Subcutaneous adipose tissue (tissue), 4 donors: ENCODE results near the gene THSD4. TPM values are rescaled to one million over a fixed set of nuclear protein-coding genes. Genes with fewer than 3 reads are reported as not detected.

Experiments used
- CTCF ChIP-seq: fragments of 450-650 bp; IDR thresholded peaks from one replicate; pipeline ENCODE4 v1.5.1; 2016; ENCODE audit warnings: low read depth, mild to moderate bottlenecking, control low read depth, antibody characterized with exemption, moderate library complexity
- total RNA-seq, 4 donors: library from RNA; depleted of rRNA; stranded (reverse); fragments of >200 nt; gene quantifications; one replicate each; pipeline ENCODE4 v1.1.0, GENCODE V29; 2016

Gene THSD4
- total RNA-seq, 4 donors from 2014 or later = 0.17 to 0.94 (median 0.63) TPM

- TF ChIP-seq CTCF = no peak
These were observed 35.8 kb downstream of the THSD4 start for GRCh38 chr15:71151081-71151480.

DNA sequence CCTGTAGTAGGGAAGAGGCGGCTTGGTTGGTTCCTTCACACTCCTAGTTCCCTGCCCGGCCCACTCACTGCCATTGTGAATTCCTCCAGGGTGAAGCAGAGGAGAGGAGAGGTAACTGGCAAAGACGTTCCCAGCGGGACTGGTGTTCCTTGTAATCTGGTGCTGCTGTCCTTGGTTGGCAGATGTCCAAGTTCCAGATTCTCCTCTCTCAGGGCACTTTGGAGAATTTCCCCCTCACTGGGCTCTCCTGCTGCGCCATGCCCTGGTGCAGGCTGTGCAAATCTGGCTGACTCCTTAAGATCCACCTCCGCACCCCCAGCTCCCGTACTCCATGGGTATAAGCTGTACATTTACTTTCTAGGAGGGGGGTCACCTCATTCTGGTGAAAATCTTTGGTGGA, 37.3 kb downstream of the THSD4 start:
- TF ChIP-seq CTCF = no peak

DNA sequence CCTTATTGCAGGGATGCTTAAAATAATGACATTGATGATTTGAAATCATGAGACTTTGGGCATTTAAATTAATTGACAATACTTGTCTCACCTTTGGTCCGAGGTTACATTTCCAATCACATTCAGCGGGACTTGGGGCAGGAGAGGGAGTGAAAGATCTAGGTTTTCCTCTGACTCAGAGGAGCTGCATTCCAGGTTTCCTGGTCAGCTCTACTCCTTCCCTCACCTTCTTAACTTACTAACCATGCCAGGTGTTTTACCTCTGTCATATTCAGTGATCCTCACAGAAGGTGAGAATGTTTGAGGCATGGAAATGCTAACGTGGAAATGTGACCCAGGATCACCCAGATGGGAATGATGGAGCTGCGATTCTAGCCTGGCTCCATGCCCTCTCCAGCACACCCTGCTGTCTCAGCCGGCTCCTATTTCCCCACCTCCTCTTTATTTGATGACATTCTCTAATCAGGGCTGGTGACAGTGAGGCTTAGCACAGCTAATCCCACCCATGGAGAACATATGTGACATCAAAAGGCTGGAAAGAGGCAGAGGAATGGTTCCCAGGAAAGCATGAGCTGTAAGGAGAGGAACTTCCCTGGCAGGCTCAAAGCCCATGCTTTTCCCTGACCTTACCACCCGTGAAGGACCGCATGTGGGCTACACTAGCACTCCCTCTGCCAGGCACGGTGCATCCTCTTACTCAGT, 38.7 kb downstream of the THSD4 start:
- TF ChIP-seq CTCF = no peak

DNA sequence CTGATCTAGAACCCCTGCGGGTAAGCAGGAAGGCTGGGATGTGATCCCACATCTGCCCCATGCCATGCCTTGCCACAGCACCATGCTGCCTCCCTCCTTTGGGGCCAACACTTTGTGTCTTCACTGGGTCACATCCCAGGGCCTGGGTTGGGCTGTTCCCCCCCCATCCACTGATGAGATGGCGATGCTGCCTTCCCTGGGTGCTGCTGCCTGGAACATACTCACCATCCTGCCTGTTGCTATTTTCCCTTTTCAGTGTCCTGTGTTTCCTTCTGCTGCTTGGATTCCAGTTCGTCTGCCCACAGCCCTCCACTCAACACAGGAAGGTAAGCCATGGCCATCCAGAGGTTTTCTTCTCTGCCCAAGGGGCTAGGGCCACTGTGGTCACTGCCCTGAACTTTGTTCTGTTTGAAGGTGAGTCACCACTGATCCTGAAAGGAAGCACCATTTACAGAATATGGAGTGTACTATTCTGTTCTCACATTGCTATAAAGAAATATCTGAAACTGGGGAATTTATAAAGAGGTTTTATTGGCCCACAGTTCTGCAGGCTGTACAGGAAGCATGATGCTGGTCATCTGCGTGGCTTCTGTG, 39.4 kb downstream of the THSD4 start:
- no peak for TF ChIP-seq CTCF

GRCh38 chr15:71155534-71155933, 40.3 kb downstream of the THSD4 start:
- no peak for TF ChIP-seq CTCF

DNA sequence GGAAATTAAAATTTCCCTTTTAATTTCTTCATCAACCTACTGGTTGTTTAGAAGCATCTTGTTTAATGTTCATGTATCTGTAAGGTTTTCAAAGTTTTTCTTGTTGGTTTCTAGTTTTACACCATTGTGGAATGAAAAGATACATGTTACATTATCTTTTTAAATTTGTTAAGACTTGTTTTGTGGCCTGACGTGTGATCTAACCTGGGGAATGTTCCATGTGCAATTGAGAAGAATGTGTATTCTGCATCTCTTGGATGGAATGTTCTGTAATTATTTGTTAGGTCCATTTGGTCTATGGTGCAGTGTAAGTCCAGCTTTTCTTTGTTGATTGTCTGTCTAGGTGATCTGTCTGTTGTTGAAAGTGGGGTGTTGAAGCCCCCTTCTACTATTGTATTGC, 45.7 kb downstream of the THSD4 start:
- no peak for TF ChIP-seq CTCF

DNA sequence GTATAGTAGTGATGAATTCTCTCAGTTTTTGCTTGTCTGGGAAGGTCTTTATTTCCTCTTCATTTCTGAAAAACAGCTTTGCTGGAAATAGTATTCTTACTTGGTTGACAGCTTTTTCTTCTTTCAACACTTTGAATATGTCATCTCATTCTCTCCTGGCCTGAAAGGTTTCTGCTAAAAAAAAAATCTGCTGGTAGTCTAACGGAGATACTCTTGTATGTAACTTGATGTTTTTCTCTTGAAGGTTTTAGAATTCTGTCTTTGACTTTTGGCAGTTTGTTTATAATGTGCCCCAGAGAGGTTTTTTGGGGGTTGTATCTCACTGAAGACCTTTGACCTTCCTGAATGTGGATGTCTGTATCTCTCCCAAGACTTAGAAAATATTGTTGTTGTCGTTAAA, 47.0 kb downstream of the THSD4 start:
- no peak for TF ChIP-seq CTCF
